Esophagus muscularis mucosa (tissue), 4 donors: ENCODE measurements around the gene ISG15. TPM values are rescaled to one million over a fixed set of nuclear protein-coding genes. Genes with fewer than 3 reads are reported as not detected.

Experiments
- DNase-seq: peaks from one replicate; pipeline ENCODE4 v3.0.0-alpha.2; 2017; ENCODE audit errors: extremely low spot score
- H3K27ac ChIP-seq, 4 donors: fragments of 200-600 bp; sonication (generic); replicated peaks in 1 of 4; 1 replicate in 3 of 4; 2 replicates in 1 of 4; pipeline ENCODE4 v1.5.1; 2016 to 2019; ENCODE audit warnings: mild to moderate bottlenecking in 1 of 4
- H3K27me3 ChIP-seq, 4 donors: fragments of 200-600 bp; sonication (generic); one replicate each; pipeline versions ENCODE4 v1.5.1 to v1.6.0; 2016 to 2019
- H3K36me3 ChIP-seq, 4 donors: fragments of 200-600 bp; sonication (generic); one replicate each; pipeline ENCODE4 v1.5.1; 2016 to 2019
- H3K4me1 ChIP-seq, 4 donors: fragments of 200-600 bp; sonication (generic); one replicate each; pipeline ENCODE4 v1.5.1; 2016 to 2019
- H3K4me3 ChIP-seq, 4 donors: fragments of 200-600 bp; sonication (generic); 1 replicate in 2 of 4; 2 replicates in 2 of 4; pipeline ENCODE4 v1.5.1; 2016 to 2019; ENCODE audit warnings: mild to moderate bottlenecking in 4 of 4, moderate library complexity in 1 of 4
- H3K9me3 ChIP-seq, 4 donors: fragments of 200-600 bp; sonication (generic); 1 replicate in 3 of 4; 2 replicates in 1 of 4; pipeline ENCODE4 v1.5.1; 2016 to 2019
- CTCF ChIP-seq, 3 experiments: fragments of 200-600 bp in 2 of 3; fragments of 450-650 bp in 1 of 3; sonication (generic) in 2 of 3; IDR thresholded peaks; one replicate each; pipeline ENCODE4 v1.5.1; 2017 to 2019; ENCODE audit warnings: antibody characterized with exemption in 3 of 3, mild to moderate bottlenecking in 2 of 3, moderate library complexity in 1 of 3
- EP300 ChIP-seq: sonication (generic); formaldehyde crosslinking; IDR thresholded peaks from one replicate; pipeline ENCODE4 v1.6.1; 2017; ENCODE audit warnings: antibody characterized with exemption
- POLR2A ChIP-seq: fragments of 450-650 bp; IDR thresholded peaks from one replicate; pipeline ENCODE4 v1.6.1; 2017; ENCODE audit warnings: antibody characterized with exemption, moderate library complexity, mild to moderate bottlenecking, low read depth
- POLR2AphosphoS5 ChIP-seq, 2 donors: sonication (generic); formaldehyde crosslinking; IDR thresholded peaks; one replicate each; pipeline ENCODE4 v1.6.1; 2017; ENCODE audit warnings: antibody characterized with exemption in 2 of 2
- WGBS: methylation state at CpG from one replicate; pipeline ENCODE4 v1.1.5; 2018; 5-methylcytosine and 5-hydroxymethylcytosine counted together
- intact Hi-C: fragments of 100-400 bp; cut with DNase I; formaldehyde crosslinking; loops from one replicate; pipeline ENCODE4 v1.15.1; 2023
- total RNA-seq, 4 donors: library from RNA; depleted of rRNA; stranded (reverse); fragments of >200 nt; gene quantifications; one replicate each; pipeline versions ENCODE4 v1.1.0 to v1.2.1, GENCODE V29; 2016

ISG15 gene
- total RNA-seq, 4 donors from 2014 or later, result 39.4 to 74.9 (median 41.1) TPM

- TF ChIP-seq POLR2A (no peak), EP300 (no peak), POLR2AphosphoS5 (IDR thresholded peaks at IDR 0.05) (no peak), CTCF (IDR thresholded peaks at IDR 0.05) (no peak)
- WGBS, result 66% methylated on average over 20 of the region's 24 CpGs
These were observed 16.2 kb upstream of the ISG15 start for GRCh38 chr1:996851-997712.

GRCh38 chr1:997713-997992 is 15.6 kb upstream of the ISG15 start:
- Histone ChIP-seq H3K4me1 (peaks cover 21 to 53% (median 44%) of the 10 kb centered on the region in 4 donors), H3K36me3 (peaks cover 0 to 4% (median 0%) of the 10 kb centered on the region in 4 donors), H3K27me3 (peaks cover 0 to 44% (median 0%) of the 10 kb centered on the region in 4 donors), H3K4me3 (no peak overlapping the region), H3K27ac (no peak overlapping the region), H3K9me3 (no peaks in the 10 kb centered on the region)
- intact Hi-C loops, result no loop called here
- TF ChIP-seq EP300 (no peak), POLR2AphosphoS5 (IDR thresholded peaks at IDR 0.05) (no peak), CTCF (IDR thresholded peaks at IDR 0.05) (no peak), POLR2A (no peak)
- no peak for DNase-seq
- no CpG with 5 or more reads among the region's 3 CpGs for WGBS

More at GRCh38 chr1:996851-997712, 16.2 kb upstream of the ISG15 start:
- Histone ChIP-seq H3K27ac (no peak overlapping the region), H3K4me1 (peaks cover 21 to 49% (median 42%) of the 10 kb centered on the region in 4 donors), H3K9me3 (peaks cover 0 to 5% (median 2%) of the 10 kb centered on the region in 4 donors), H3K36me3 (peaks cover 0 to 4% (median 0%) of the 10 kb centered on the region in 4 donors), H3K4me3 (no peak overlapping the region), H3K27me3 (peaks cover 0 to 44% (median 0%) of the 10 kb centered on the region in 4 donors)
- no peak for DNase-seq
- intact Hi-C loops, result no loop called here

- Histone ChIP-seq H3K4me1 (peaks cover 21 to 53% (median 44%) of the 10 kb centered on the region in 4 donors), H3K27me3 (peaks cover 0 to 44% (median 0%) of the 10 kb centered on the region in 4 donors), H3K9me3 (no peaks in the 10 kb centered on the region), H3K27ac (peak overlapping the region; percentile 97 to 100 (median 99)), H3K36me3 (peaks cover 0 to 8% (median 0%) of the 10 kb centered on the region in 4 donors), H3K4me3 (peak overlapping the region; percentile 74 to 83 (median 82))
- intact Hi-C loops, result no loop called here
- DNase-seq, result no peak
- TF ChIP-seq POLR2AphosphoS5 (IDR thresholded peaks at IDR 0.05) (no peak), EP300 (no peak), CTCF (IDR thresholded peaks at IDR 0.05) (no peak), POLR2A (no peak)
- 55% methylated on average over 27 of the region's 75 CpGs for WGBS
These were observed 15.1 kb upstream of the ISG15 start for GRCh38 chr1:997993-998744.

- intact Hi-C loops, result no loop called here
- H3K9me3 ChIP-seq, result no peaks in the 10 kb centered on the region
- WGBS, result no CpG with 5 or more reads among the region's 27 CpGs
- H3K27me3 ChIP-seq, result peaks cover 0 to 45% (median 0%) of the 10 kb centered on the region in 4 donors
- peaks cover 0 to 8% (median 0%) of the 10 kb centered on the region in 4 donors for H3K36me3 ChIP-seq
- DNase-seq, result no peak
- H3K4me1 ChIP-seq, result peaks cover 21 to 53% (median 44%) of the 10 kb centered on the region in 4 donors
- peak overlapping the region; percentile 74 to 83 (median 82) for H3K4me3 ChIP-seq
- TF ChIP-seq EP300, result no peak
- no peak for TF ChIP-seq POLR2A
- no peak for TF ChIP-seq CTCF (IDR thresholded peaks at IDR 0.05)
- no peak for TF ChIP-seq POLR2AphosphoS5 (IDR thresholded peaks at IDR 0.05)
- peak overlapping the region; percentile 97 to 100 (median 99) for H3K27ac ChIP-seq
These were observed 14.6 kb upstream of the ISG15 start for GRCh38 chr1:998745-998994.
